Omental fat pad (tissue), 4 donors: ENCODE data around the gene YY1. TPM values are rescaled to one million over a fixed set of nuclear protein-coding genes. Genes with fewer than 3 reads are reported as not detected.

Experiments
- ATAC-seq: fragments of 150-250 bp; one replicate; pipeline ENCODE4 v1.9.1; 2016; ENCODE audit warnings: mild to moderate bottlenecking, moderate library complexity; ENCODE audit not compliant: low FRiP score
- DNase-seq: peaks from one replicate; pipeline ENCODE4 v3.0.0-alpha.2; 2019; ENCODE audit warnings: low spot score
- total RNA-seq, 4 donors: library from RNA; depleted of rRNA; stranded (reverse); fragments of >200 nt; gene quantifications; one replicate each; pipeline ENCODE4 v1.1.0, GENCODE V29; 2016
- TF ChIP-seq, protein P1 (sequence below), 3 donors: fragments of 450-650 bp; IDR thresholded peaks; one replicate each; pipeline ENCODE4 v1.5.1; 2016 to 2017; ENCODE audit warnings: antibody characterized with exemption in 3 of 3, mild to moderate bottlenecking in 3 of 3, moderate library complexity in 2 of 3

The YY1 gene
- total RNA-seq, 4 donors from 2014 or later = 45.1 to 55.5 (median 48.6) TPM

DNA sequence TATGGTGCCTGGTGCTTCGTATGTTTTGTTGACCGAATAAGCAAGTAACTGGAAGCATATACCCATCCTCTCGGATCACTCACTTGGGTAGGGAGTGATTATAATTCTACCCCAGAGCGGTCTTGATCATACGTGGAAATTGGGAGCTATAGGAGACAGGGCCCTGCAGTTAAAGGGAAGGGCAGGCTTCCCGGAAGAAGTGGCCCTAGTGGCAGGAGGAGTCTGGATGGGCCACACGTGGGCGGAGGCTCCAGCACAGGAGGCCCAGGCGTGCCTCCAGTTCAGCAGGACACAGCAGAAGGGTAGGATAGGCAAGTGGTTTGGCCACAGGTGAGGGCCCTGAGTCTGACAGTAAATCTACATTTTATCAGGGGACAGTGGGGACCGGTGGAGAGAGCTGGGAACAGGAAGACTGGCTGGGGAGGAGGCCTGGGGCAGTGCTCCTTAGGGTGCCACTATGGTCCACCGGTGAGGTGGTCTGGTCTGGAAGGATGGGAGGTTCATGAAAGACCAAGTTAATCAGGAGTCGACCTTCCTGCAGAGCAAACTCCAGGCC, 23.5 kb upstream of the YY1 start:
- TF ChIP-seq, protein P1, sequence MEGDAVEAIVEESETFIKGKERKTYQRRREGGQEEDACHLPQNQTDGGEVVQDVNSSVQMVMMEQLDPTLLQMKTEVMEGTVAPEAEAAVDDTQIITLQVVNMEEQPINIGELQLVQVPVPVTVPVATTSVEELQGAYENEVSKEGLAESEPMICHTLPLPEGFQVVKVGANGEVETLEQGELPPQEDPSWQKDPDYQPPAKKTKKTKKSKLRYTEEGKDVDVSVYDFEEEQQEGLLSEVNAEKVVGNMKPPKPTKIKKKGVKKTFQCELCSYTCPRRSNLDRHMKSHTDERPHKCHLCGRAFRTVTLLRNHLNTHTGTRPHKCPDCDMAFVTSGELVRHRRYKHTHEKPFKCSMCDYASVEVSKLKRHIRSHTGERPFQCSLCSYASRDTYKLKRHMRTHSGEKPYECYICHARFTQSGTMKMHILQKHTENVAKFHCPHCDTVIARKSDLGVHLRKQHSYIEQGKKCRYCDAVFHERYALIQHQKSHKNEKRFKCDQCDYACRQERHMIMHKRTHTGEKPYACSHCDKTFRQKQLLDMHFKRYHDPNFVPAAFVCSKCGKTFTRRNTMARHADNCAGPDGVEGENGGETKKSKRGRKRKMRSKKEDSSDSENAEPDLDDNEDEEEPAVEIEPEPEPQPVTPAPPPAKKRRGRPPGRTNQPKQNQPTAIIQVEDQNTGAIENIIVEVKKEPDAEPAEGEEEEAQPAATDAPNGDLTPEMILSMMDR (IDR thresholded peaks at IDR 0.05) = no peak
- ATAC-seq = no peak
- DNase-seq = no peak

DNA sequence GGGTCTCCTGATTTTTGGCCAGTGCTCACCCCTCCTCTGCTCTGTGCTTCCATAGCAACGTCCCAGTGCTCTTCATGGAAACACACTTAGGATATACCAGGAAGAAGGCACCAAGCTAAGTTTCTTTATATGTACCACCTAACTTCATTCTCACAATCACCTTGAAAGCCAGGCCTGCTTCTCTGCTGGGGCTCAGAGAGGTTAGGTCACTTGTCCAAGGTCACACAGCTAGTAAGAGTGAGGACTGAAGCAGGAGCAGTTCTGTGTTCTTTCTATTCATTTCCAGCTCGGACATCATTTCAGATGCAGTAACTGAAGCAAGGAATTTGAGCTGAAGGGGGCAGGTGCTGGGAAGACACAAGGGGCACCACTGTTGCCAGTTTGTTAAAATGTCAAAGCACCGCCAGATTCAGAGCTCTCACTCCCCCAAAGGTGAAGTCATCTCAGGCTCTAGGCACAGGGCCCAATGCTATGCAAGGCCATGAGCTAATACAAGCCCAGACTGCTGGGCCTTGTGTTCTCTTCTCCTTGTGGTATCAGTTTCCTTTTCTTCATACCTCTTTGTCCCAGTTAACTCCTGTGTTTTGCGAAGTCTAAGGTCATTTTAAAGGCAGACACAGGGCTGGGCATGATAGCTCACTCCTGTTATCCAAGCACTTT, 19.7 kb upstream of the YY1 start:
- TF ChIP-seq, protein P1 (IDR thresholded peaks at IDR 0.05) = no peak
- DNase-seq = no peak
- ATAC-seq = peak; percentile 7

DNA sequence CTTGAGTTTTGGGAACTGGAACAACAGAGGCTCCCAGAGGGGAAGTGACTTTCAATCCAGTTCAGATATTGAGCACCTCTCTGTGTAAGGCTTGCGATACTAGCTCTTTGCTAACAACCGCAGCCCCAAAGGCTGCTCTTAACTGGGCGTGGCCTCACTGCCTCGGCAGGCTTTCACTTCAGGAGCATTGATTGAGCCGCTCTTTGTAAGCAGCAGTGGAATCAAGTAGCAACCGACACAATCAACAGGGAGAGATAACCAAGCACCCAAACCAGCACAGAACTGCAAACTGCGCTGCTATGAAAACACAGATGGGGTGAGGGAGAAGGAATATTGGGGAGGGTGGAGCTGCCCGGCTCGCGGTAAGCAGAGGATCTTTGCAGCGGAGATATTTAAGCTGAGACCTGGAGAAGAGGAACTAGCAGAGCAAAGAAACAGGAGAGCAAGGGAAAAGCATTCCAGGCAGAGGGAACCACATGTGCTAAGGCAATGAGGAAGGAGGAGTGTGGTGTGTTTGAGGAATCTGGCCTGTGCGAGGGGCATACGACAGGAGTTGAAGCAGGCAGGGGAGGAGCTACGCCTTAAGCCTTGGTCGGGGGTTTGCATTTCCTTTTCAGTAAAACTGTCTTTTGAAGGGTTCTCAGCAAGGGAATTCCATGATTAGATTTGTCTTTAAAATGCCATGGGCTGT, 17.3 kb upstream of the YY1 start:
- ATAC-seq (no peak), DNase-seq (no peak)
- TF ChIP-seq, protein P1 (IDR thresholded peaks at IDR 0.05) = no peak

DNA sequence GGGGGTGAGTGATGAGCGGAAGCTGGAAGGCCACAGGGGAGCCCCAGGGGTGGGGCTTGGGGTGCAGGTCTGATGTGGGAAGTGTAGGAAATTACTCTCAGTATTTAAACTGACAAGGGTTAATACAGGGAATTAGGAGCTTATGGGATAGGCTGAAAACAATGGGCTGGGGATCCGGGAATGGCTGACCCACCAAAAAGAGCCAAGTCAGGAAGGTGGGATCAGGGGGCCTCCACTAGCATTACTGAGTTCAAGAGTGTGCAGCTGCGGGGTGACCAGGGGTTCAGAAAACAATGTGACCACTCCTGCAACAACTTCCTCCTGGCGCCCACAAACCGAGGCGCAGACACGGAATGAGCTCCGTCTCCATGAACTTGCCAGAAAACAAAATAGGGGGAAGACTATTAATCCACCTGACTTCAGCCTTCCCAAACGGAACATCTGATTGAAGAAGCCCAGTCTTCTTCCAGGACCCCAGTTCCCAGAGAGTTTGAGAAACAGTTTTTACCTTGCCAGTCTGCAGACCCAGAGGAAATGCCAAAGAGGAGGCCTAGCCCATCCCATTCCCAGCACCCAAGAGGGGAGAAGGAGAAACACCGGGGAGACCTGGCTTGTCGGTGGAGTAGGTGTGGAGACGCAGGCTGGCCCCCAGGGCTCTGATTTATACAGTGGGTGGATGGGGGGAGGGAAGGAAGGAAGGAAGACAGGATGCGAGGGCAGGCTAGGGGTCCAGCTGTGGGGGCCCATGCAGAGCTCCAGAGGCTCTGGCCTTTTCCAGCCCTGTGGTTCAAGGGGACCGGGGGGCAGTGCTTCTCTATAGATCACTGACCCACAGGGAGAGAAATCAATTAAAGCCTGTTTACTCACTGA, 16.5 kb upstream of the YY1 start:
- TF ChIP-seq, protein P1 (IDR thresholded peaks at IDR 0.05) = no peak
- DNase-seq = no peak
- ATAC-seq = no peak

DNA sequence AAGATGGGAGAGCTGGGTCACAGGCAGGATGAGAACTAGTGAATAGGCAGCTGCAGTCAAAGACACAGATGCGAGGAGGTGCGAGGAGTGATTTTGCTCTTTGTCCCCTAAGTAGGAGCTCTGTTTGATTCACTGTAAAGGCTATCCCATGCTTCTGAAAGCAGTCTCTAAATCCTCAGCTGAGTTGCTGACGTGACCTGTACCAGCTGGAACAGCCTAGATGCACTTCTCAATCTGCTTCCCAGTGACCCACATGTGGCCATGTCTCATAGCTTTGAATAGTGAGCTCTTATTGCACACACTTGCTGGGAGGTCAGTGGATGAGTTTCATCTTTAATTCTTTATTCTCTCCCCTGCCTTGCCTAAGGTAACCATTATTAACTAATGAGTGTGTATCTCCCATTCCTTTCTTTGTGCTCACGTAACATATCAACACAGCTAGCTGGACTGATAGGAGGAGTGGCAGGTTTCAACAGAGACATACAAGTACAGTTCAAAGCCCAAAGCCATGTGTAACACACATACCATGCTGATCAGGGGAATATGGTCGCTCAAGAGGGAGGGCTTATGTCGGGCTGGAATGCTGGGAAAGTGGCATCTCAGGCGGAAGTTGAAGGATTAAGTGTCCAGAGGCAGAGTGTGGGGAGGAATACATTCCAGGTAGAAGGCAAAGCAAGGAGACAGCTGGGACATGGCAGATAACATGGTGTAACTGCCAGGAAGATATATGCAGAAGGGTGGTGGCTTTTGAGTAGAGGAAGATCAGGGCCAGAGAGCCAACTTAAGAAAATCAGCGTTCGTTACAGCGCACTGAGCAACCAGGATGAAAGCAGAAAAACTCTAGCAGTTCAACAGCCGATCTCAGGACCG, 15.4 kb upstream of the YY1 start:
- TF ChIP-seq, protein P1 (IDR thresholded peaks at IDR 0.05) = no peak
- no peak for DNase-seq
- no peak for ATAC-seq

DNA sequence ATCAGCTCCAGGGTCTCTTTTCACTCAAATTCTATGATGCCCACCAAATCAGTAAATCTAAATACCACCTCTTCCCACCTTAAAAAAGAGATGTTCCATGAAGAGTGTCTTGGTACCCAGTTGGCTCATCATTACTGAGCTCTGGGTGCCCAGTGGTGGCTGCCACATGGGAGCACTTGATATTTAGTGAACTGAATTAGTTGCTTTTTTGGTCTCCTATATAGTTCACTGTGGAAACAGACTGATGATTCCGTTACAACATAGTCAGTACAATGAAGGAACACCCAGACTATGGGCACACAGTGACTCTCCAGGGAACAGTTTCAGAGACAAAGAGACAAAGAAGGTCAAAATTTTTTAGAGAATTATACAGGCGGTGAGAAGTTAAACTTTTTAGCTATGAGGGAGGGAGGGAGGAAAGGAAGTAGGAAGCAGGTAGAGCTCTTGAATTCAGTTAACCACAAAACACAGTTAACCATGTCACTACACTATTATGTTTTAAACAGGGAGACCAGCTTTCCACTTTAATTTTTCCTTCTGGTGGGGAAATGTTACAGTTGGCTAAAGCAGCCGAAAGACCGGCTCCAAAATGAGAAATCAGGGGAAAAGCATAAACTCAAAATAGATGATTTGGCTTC, 14.6 kb upstream of the YY1 start:
- DNase-seq = no peak
- no peak for ATAC-seq
- TF ChIP-seq, protein P1 (IDR thresholded peaks at IDR 0.05) = no peak
